Measurements from ENCODE around the gene MCF2L.

Gene MCF2L, protein sequence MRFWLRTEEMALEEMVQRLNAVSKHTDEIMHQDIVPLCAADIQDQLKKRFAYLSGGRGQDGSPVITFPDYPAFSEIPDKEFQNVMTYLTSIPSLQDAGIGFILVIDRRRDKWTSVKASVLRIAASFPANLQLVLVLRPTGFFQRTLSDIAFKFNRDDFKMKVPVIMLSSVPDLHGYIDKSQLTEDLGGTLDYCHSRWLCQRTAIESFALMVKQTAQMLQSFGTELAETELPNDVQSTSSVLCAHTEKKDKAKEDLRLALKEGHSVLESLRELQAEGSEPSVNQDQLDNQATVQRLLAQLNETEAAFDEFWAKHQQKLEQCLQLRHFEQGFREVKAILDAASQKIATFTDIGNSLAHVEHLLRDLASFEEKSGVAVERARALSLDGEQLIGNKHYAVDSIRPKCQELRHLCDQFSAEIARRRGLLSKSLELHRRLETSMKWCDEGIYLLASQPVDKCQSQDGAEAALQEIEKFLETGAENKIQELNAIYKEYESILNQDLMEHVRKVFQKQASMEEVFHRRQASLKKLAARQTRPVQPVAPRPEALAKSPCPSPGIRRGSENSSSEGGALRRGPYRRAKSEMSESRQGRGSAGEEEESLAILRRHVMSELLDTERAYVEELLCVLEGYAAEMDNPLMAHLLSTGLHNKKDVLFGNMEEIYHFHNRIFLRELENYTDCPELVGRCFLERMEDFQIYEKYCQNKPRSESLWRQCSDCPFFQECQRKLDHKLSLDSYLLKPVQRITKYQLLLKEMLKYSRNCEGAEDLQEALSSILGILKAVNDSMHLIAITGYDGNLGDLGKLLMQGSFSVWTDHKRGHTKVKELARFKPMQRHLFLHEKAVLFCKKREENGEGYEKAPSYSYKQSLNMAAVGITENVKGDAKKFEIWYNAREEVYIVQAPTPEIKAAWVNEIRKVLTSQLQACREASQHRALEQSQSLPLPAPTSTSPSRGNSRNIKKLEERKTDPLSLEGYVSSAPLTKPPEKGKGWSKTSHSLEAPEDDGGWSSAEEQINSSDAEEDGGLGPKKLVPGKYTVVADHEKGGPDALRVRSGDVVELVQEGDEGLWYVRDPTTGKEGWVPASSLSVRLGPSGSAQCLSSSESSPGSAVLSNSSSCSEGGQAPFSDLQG

DNA sequence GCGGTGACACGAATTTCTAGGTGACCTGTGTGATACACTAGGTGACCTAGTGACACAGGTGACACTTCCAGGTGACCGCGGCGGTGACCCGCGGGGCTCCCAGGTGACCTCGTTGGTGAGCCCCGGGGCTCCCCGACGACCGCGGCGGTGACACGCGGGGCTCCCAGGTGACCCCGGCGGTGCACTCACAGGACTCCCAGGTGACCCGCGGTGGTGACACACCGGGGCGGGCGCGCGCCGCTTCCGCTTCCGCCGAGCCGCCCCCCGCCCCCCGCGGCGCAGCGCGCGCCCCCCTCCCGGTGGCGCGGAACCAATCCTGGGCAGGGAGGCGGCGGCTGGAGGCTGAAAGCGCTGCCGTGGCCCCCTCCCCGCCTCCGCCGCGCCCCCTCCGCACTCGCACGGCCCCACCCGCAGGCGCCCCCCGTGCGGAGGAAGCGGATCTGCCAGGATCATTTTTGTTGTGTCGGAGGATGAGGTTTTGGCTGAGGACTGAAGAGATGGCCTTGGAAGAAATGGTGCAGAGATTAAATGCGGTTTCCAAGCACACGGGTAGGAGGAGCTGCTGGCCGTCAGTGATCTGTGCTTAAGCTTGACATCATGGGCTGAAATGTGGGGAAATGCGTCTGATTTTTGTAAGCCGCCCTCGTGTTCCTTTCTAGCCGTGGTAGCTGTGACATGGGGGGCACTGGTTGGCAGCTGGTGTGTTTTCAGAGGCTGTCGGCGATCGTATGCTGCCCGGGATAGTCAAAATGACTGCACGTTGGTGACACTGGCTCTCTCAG is at the start of gene MCF2L:
Gene MCF2L, plus strand, starts transcription at position 305 of the 782 bp plus-strand sequence. Its CDS starts 166 bp downstream, at position 471.
- H3K36me3 ChIP-seq (ENCODE audit: control insufficient read depth, insufficient read depth, low read length), result no peaks in the 10 kb centered on the region
- H3K27me3 ChIP-seq (ENCODE audit: control insufficient read depth, insufficient read depth, low read length), result peaks cover 9% of the 10 kb centered on the region
- no peaks in the 10 kb centered on the region for H3K9me3 ChIP-seq (ENCODE audit: control insufficient read depth, insufficient read depth, low read length)
- H3K4me1 ChIP-seq (ENCODE audit: control insufficient read depth, insufficient read depth, low read length), result peaks cover 5% of the 10 kb centered on the region; the same call in 1 of the 2 replicates
- peak within 1 kb of the TSS; percentile 67 for H3K4me3 ChIP-seq (ENCODE audit: low read depth, low read length)
- peak within 1 kb of the TSS; percentile 35 for H3K27ac ChIP-seq (ENCODE audit: low read depth, low read length)
- 0 out of 2 replicates have a peak within 1 kb of the TSS, but pooled peaks have one; percentile 28 for H3K9ac ChIP-seq (ENCODE audit: low read depth, low read length)

GRCh38 chr13:112923962-112924361 is 45.1 kb upstream of the MCF2L start:
- H3K4me3 ChIP-seq (ENCODE audit: low read depth, low read length), result no peak overlapping the region
- no peaks in the 10 kb centered on the region for H3K36me3 ChIP-seq (ENCODE audit: control insufficient read depth, insufficient read depth, low read length)
- H3K9me3 ChIP-seq (ENCODE audit: control insufficient read depth, insufficient read depth, low read length), result no peaks in the 10 kb centered on the region; the same call in 1 of the 2 replicates
- H3K9ac ChIP-seq (ENCODE audit: low read depth, low read length), result no peak overlapping the region
- peaks cover 8% of the 10 kb centered on the region; the same call in 1 of the 2 replicates for H3K4me1 ChIP-seq (ENCODE audit: control insufficient read depth, insufficient read depth, low read length)
- no peak overlapping the region for H3K27ac ChIP-seq (ENCODE audit: low read depth, low read length)
- no peaks in the 10 kb centered on the region for H3K27me3 ChIP-seq (ENCODE audit: control insufficient read depth, insufficient read depth, low read length)

- no peak overlapping the region for H3K4me3 ChIP-seq (ENCODE audit: low read depth, low read length)
- H3K9me3 ChIP-seq (ENCODE audit: control insufficient read depth, insufficient read depth, low read length), result no peaks in the 10 kb centered on the region; the same call in 1 of the 2 replicates
- H3K27me3 ChIP-seq (ENCODE audit: control insufficient read depth, insufficient read depth, low read length), result no peaks in the 10 kb centered on the region
- H3K4me1 ChIP-seq (ENCODE audit: control insufficient read depth, insufficient read depth, low read length), result peaks cover 12% of the 10 kb centered on the region
- H3K36me3 ChIP-seq (ENCODE audit: control insufficient read depth, insufficient read depth, low read length), result no peaks in the 10 kb centered on the region
- H3K9ac ChIP-seq (ENCODE audit: low read depth, low read length), result no peak overlapping the region
- no peak overlapping the region for H3K27ac ChIP-seq (ENCODE audit: low read depth, low read length)
These were observed 44.6 kb upstream of the MCF2L start for GRCh38 chr13:112924365-112924764.

DNA sequence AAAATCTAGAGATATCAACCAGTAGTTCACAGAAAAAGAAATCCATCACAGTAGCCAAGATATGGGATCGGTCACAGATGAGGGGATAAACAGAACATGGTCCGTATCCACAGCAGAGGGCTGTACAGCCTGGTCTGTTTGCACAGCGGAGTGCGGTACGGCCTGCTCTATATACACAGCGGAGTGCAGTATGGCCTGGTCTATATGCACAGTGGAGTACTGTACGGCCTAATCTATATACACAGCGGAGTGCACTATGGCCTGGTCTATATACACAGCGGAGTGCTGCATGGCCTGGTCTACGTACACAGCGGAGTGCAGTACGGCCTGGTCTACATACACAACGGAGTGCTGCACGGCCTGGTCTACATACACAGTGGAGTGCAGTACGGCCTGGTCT is 43.0 kb upstream of the MCF2L start:
- peaks cover 5% of the 10 kb centered on the region for H3K4me1 ChIP-seq (ENCODE audit: control insufficient read depth, insufficient read depth, low read length)
- H3K36me3 ChIP-seq (ENCODE audit: control insufficient read depth, insufficient read depth, low read length), result no peaks in the 10 kb centered on the region
- no peaks in the 10 kb centered on the region; the same call in 1 of the 2 replicates for H3K9me3 ChIP-seq (ENCODE audit: control insufficient read depth, insufficient read depth, low read length)
- H3K4me3 ChIP-seq (ENCODE audit: low read depth, low read length), result no peak overlapping the region
- H3K27ac ChIP-seq (ENCODE audit: low read depth, low read length), result no peak overlapping the region
- H3K27me3 ChIP-seq (ENCODE audit: control insufficient read depth, insufficient read depth, low read length), result no peaks in the 10 kb centered on the region
- H3K9ac ChIP-seq (ENCODE audit: low read depth, low read length), result no peak overlapping the region

- no peak overlapping the region for H3K9ac ChIP-seq (ENCODE audit: low read depth, low read length)
- no peaks in the 10 kb centered on the region for H3K27me3 ChIP-seq (ENCODE audit: control insufficient read depth, insufficient read depth, low read length)
- H3K4me1 ChIP-seq (ENCODE audit: control insufficient read depth, insufficient read depth, low read length), result peaks cover 8% of the 10 kb centered on the region
These were observed 42.0 kb upstream of the MCF2L start for GRCh38 chr13:112926993-112927392.

DNA sequence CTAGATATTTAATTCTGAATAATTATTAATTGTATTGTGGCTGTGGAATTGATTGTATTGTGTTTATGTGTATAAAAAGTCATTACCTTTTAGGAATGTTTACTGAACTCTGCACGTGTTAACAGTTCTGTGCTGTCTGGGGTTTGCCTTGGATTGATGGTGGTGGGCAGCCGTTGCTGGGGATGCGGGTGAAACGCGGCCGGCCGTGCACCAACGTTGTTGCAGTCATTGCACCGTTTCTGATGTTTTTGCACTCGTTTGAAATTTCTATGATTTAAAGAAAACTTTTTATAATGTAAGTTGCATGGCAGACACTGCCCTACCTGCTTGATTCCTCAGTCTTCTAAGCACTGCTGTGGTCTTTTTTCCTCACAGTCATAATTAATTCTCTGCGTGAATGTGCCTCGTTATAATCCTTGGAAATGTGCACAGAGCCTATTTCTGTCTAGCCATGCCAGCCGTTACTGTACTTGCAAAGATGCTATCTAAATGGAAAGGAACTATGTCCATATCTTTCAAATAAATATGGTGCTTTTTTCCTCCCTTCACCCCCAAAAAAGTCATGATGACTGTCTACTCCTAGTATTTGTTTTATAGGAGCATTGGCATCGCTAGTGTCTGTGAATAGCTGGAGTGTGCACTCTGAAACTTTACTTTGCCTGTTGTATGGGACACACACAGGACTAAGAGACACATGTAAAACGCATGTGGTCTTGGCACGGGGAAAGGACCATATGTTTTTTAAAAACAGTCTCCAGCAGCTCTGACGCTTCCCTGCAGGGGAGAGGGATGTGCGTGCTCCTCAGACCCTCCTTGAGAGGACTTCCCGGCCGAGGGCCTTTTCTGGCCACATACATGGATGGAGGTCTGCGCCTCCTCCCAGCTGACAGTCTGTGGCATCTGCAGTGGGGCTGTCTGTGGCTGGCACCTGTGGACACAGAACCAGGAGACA is 40.7 kb upstream of the MCF2L start:
- no peak overlapping the region for H3K4me3 ChIP-seq (ENCODE audit: low read depth, low read length)
- no peaks in the 10 kb centered on the region; the same call in 1 of the 2 replicates for H3K9me3 ChIP-seq (ENCODE audit: control insufficient read depth, insufficient read depth, low read length)
- no peak overlapping the region for H3K9ac ChIP-seq (ENCODE audit: low read depth, low read length)
- no peaks in the 10 kb centered on the region for H3K27me3 ChIP-seq (ENCODE audit: control insufficient read depth, insufficient read depth, low read length)
- peaks cover 8% of the 10 kb centered on the region for H3K4me1 ChIP-seq (ENCODE audit: control insufficient read depth, insufficient read depth, low read length)
- H3K27ac ChIP-seq (ENCODE audit: low read depth, low read length), result no peak overlapping the region
- H3K36me3 ChIP-seq (ENCODE audit: control insufficient read depth, insufficient read depth, low read length), result no peaks in the 10 kb centered on the region

More at GRCh38 chr13:112926993-112927392, 42.0 kb upstream of the MCF2L start:
- H3K36me3 ChIP-seq (ENCODE audit: control insufficient read depth, insufficient read depth, low read length), result no peaks in the 10 kb centered on the region
- no peaks in the 10 kb centered on the region; the same call in 1 of the 2 replicates for H3K9me3 ChIP-seq (ENCODE audit: control insufficient read depth, insufficient read depth, low read length)
- H3K27ac ChIP-seq (ENCODE audit: low read depth, low read length), result no peak overlapping the region
- no peak overlapping the region for H3K4me3 ChIP-seq (ENCODE audit: low read depth, low read length)

- H3K9me3 ChIP-seq (ENCODE audit: control insufficient read depth, insufficient read depth, low read length), result no peaks in the 10 kb centered on the region; the same call in 1 of the 2 replicates
- peaks cover 8% of the 10 kb centered on the region for H3K4me1 ChIP-seq (ENCODE audit: control insufficient read depth, insufficient read depth, low read length)
- no peak overlapping the region for H3K27ac ChIP-seq (ENCODE audit: low read depth, low read length)
- no peaks in the 10 kb centered on the region for H3K36me3 ChIP-seq (ENCODE audit: control insufficient read depth, insufficient read depth, low read length)
- no peak overlapping the region for H3K4me3 ChIP-seq (ENCODE audit: low read depth, low read length)
- H3K9ac ChIP-seq (ENCODE audit: low read depth, low read length), result no peak overlapping the region
- no peaks in the 10 kb centered on the region for H3K27me3 ChIP-seq (ENCODE audit: control insufficient read depth, insufficient read depth, low read length)
These were observed 39.8 kb upstream of the MCF2L start for GRCh38 chr13:112928972-112929782.

DNA sequence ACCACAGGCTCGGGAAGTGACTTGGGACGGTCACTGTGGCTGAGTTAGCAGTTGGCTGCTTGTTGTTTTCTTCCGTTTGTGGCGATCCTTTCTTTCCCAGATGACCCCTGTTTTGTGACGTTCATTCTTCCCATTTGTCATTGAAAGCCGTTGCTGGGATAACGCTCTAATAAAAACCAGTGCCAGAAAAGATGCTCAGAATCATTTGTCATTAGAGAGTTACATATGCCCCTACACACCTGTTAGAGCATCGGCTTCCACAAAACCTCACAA is 39.3 kb upstream of the MCF2L start:
- Histone ChIP-seq H3K36me3 (ENCODE audit: control insufficient read depth, insufficient read depth, low read length) (no peaks in the 10 kb centered on the region), H3K9ac (ENCODE audit: low read depth, low read length) (no peak overlapping the region), H3K4me1 (ENCODE audit: control insufficient read depth, insufficient read depth, low read length) (peaks cover 8% of the 10 kb centered on the region), H3K27me3 (ENCODE audit: control insufficient read depth, insufficient read depth, low read length) (no peaks in the 10 kb centered on the region), H3K4me3 (ENCODE audit: low read depth, low read length) (no peak overlapping the region), H3K9me3 (ENCODE audit: control insufficient read depth, insufficient read depth, low read length) (no peaks in the 10 kb centered on the region; the same call in 1 of the 2 replicates), H3K27ac (ENCODE audit: low read depth, low read length) (no peak overlapping the region)

- Histone ChIP-seq H3K27ac (ENCODE audit: low read depth, low read length) (no peak overlapping the region), H3K9ac (ENCODE audit: low read depth, low read length) (no peak overlapping the region), H3K4me3 (ENCODE audit: low read depth, low read length) (no peak overlapping the region), H3K9me3 (ENCODE audit: control insufficient read depth, insufficient read depth, low read length) (no peaks in the 10 kb centered on the region; the same call in 1 of the 2 replicates), H3K4me1 (ENCODE audit: control insufficient read depth, insufficient read depth, low read length) (peaks cover 8% of the 10 kb centered on the region), H3K27me3 (ENCODE audit: control insufficient read depth, insufficient read depth, low read length) (no peaks in the 10 kb centered on the region), H3K36me3 (ENCODE audit: control insufficient read depth, insufficient read depth, low read length) (no peaks in the 10 kb centered on the region)
These were observed 38.8 kb upstream of the MCF2L start for GRCh38 chr13:112930192-112930591.
